HG03432 (cell line): ENCODE data around the gene FYB1.

Experiments used
- ATAC-seq: cut with Tn5 transposase; IDR thresholded peaks from one replicate; pipeline ENCODE4 v1.9.1; 2021; ENCODE audit warnings: mild to moderate bottlenecking, moderate library complexity; ENCODE audit not compliant: unreplicated experiment

FYB1 gene

DNA sequence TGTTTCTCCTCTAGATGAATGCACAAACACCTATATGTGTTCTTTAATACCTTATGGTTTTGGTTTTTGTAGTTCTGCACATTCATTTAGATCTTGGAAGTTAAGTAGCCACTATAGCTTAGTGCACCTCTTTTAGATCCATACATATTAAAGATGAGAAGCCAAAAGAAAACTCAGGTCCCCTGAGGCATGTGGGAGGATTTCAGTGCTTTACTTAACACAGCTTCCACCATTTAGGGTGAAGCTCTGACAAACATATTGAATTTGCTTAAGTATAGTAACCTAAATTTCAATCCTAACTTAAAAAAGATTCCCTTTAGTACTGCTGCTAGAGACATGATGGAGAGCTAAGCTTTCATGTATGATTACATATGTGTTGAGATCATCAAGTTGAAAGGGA lies 119.5 kb downstream of the FYB1 start:
- ATAC-seq = no peak

DNA sequence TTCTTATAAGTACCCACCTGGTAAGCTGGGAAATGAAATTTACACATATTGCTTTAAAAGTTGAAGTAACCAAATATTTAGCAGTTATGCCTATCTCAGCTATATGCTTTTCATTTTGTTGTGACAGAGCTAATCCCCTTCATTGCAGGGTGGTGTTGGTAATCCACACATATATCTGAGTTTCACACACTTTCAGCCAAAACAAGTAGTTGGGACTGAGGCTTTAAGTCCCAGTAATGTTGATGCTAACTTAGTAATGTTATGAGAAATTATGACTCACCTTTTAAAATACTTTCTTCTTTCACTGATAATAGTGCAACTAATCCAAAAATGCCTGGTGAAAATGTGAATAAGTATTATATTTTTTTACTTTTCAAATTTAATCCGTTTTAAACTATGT lies 126.0 kb downstream of the FYB1 start:
- no peak for ATAC-seq

DNA sequence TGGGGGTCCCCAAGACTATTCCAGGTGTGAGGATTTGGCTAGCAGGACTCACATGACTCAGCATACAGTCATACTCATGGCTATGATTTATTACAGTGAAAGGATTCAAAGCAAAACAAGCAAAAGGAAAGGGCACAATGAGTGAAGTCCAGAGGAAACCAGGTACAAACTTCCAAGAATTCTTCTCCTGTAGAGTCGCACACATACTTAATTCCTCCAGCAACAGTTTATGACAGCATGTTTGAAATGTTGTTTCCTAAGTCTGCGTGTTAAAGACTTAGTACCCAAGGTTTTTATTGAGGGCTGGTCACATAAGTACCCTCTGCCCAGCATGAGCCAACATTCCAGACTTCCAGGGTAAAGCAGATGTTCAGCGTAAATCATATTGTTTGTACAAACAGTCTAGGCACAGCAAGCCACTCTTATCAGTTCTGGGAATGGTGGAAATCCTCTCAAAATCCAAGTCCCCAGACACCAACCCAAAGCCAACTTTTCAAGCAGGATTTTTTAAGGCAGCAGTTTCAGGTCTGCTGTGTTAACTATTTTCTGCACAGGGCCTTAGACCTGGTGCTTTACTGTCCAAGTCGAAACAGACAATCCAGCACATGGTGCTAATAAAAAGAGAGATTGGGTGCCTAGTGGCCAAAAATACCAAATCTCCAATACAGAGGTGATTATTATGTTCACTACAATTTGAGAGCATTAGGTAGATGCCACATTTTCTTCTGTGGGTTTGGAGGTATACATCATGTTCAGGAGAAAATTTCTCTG lies 126.6 kb downstream of the FYB1 start:
- ATAC-seq = no peak

DNA sequence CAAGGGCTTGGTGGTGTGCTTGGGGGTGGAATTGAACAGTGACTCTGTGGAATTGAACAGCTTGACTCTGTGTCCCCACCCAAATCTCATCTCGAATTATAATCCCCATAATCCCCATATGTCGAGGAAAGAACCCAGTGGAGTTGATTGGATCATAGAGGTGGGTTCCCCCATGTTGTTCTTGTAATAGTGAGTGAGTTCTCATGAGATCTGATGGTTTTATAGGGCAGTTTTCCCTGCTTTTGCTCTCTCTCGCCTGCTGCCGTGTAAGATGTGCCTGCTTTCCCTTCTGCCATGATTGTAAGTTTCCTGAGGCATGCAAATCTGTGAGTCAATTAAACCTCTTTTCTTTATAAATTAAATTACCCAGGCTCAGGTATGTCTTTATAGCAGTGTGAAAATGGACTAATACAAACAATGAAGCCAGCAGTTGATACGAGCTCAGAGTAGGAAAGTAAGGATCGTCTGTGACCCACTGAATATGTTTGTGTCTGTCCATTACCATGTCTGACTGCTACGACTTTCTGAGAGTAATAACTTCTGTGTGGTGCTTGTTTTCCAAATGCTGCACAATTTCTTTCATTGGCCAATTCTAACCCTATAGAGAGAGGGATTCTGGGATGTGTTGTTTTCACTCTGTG lies 127.3 kb downstream of the FYB1 start:
- no peak for ATAC-seq

DNA sequence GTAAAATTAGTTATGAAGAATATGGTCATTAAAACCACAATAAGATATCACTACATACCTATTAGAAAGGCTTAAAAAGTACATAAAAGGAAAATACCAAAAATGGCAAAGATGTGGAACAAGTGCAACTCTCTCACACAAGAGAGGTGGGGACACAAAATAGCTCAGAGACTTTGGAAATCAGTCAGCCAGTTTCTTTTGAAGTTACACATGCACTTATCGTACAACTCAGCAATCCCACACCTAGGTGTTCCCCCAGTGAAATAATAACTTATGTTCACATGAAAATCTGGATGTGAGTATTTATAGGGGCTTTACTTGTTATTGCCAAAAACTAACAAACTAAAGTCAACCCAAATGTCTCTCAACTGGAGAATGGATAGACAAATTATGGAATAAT lies 135.4 kb downstream of the FYB1 start:
- no peak for ATAC-seq

DNA sequence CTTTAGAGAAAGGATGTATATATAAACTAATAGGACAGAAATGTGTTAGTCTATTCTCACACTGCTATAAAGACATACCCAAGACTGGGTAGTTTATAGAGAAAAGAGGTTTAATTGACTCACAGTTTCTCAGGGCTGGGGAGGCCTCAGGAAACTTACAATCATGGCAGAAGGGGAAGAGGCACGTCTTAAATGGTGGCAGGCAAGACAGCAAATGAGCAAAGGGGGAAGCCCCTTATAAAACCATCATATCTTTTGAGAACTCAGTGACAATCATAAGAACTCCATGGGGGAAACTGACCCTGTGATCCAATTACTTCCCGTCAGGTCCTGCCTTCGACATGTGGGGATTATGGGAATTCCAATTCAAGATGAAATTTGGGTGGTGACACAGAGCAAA lies 136.4 kb downstream of the FYB1 start:
- no peak for ATAC-seq

DNA sequence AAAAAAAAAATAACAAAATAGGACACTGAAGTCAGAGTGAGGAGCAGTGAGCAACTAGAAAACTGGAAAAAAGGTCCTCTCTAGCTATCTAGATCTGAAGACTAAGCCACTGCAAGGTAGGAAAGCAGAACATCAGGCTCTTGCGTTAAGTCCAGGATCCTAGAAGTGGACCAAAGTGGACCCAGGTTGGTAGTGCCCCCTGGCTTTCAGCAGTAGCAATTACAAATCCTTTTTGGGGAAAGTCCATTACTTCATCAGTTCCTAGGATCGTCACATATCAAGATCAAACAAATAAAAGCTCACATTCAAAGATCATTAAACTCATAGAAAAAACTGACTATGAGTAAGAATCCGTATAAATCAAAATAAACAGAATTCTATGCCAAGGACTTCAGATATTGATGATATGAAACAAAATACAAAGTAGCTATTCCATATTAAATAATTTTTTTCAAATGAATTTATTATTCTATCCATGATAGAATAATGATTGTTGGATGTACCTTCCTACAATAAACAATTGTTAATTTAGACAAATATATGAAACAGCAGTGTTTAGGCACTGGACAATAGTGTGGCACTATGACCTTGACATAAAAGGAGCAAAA lies 138.7 kb downstream of the FYB1 start:
- no peak for ATAC-seq

DNA sequence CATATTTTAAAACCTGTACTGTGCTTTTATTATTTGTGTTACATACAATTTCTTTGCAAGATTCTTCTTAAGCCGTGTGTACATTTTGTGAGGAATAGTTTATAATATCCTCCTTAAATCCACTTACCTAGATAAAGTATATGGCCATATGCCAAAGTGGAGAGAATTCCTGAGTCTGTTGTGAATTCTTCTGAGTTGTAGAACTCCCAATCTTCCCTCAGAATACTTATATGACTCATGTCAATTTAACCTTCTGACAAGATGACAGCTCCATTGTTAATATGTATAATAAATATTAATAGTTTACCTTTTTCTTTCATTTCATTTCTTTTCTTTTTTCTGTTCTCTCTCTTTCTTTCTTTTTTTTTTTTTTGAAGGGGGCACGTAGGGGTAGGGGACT lies 139.2 kb downstream of the FYB1 start:
- ATAC-seq = no peak

DNA sequence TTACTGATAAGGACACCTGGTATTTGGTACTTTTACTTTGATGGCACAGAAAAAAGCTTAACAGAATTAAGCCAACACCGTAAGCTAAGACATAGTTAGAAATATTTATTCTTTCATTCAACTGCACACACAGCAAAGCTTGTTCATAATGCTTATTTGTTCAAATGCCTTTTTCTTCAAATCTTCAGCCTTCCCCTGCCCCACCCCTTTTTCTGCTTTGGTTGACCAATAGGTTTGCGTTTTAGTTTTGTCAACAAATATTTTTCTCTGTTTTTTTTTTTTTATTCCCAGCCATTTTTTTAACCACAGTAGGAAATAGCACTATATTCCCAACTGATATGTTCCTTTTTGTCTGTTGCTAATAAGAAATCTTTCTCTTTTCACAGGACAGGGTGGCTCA lies 140.2 kb downstream of the FYB1 start:
- ATAC-seq = no peak

DNA sequence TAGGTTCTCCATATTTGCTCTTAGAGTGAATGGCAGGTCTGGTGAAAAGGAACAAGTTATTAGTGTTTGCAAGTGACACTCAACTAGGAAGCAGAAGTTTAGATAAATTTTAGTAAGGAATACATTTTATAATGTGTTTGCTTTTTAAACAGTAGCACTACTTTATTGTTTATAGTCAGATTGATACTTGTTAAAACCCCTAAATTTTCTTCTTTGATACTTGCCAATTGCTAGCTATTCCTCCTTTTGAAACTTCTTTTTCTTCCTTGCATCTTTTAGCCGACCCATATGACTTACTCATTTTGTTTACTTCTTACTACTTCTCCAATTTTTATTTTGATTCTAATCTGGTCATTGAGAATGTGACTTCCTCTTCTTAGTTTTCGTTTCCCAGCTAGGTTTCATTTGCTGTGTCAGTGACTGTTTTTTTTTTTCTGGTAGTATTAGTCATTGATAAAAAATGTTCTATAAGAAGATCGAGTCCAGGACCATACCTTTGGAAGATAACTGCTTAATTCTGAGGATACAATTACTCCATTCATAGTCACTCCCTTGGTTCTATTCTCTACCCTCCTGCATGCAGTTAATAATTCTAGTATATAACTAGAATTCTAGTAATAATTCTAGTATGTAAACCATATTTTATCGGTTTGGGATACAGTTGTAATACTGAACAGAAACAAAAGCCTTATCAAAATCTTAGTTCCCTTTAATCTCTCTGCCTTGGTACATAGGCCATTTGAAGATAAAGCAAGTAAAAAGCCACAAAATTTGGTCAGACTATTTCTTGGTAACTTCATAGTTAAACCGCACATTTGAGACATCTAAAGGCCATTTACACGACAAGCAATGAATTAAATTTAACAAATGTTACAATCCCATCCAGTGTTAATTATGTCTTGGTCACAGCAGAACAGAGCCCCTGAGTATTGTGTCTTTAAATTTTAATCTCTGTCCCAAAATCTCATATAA lies 142.3 kb downstream of the FYB1 start:
- peak; percentile 15 for ATAC-seq

DNA sequence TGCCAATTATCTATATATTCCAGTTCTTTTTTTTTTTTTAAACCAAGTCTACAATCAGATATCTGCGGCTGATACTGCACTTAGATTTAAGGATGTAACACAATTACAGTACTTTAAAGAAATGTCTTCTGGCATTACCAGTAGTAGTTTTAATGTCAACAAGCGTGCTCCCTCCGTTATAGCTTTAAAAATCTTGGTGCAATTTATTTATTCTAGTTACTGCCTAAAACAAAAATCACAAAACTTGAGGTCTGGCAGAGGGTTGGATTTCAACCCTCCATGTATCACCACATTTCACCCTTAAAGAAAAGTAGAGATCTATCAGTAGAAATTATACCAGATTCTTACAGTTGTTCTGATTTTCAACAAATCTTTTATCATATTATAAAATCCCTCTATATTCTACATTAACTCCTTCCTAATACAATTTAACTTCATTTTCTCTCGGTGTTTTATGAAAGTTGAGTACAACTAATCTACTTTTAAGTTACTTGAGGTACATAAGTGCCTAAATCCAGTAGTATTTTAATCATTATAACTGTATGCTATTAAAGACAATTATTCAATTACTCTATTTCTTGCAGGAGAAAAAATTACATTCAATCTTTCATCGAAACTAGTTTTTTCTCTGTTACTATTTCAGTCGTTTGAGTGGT lies 143.1 kb downstream of the FYB1 start:
- ATAC-seq = no peak

DNA sequence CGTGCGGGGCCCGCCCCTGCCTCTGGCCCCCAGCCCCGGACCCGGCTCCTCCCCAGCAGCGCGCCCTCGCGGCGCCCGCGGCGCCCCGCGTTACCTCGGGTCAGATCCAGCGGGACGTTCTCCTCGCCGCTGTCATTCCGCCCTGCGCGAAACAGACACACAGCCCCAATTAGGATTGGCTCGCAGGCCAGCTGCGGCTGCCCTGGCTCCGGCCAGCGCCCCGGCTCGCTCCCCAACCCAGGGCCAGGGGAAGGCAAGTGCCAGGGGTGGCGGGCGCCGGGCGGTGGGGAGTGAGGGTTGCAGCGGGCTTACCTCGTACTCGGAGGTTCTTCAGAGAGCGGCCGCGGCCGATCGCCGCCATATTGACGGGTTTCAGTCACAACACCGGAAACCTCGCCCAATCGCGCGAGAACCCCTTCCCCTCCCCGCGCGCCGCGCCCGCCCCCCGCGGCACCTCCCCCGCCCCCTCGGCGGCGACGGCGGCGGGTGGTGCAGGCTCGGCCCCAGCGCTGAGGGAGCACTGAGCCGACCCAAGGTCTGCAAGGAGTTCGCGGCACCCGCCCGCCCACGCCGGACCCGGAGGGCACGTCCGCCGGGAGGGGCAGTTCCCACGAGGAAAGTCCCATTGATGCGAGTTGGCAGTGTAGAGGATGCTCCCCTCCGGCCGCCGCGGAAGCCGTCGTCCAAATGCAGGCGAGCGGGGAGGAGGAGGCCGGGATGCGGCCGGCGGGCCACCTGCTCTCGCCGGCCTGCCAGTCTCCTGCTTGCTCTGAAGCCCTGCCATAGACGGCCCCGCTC lies 145.1 kb downstream of the FYB1 start, which contains the start of gene RICTOR:
RICTOR (minus strand) TSS at position 383 of the 798 bp plus-strand sequence; CDS start at position 361, 22 bp downstream.
- peak; percentile 82 for ATAC-seq

DNA sequence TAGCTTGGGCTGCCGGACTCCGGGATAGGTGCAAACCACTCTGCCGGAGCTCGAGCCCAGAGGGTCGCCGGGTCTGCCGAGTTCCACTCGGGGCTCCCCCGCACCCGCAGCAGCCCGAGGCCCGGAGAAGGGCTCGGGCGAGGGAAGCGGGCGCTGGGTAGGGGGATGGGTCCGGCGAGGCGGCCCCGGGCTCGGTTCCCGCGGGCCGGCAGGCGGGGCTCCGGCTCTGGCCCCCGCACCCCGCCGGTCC lies 145.7 kb downstream of the FYB1 start:
- peak; percentile 31 for ATAC-seq

DNA sequence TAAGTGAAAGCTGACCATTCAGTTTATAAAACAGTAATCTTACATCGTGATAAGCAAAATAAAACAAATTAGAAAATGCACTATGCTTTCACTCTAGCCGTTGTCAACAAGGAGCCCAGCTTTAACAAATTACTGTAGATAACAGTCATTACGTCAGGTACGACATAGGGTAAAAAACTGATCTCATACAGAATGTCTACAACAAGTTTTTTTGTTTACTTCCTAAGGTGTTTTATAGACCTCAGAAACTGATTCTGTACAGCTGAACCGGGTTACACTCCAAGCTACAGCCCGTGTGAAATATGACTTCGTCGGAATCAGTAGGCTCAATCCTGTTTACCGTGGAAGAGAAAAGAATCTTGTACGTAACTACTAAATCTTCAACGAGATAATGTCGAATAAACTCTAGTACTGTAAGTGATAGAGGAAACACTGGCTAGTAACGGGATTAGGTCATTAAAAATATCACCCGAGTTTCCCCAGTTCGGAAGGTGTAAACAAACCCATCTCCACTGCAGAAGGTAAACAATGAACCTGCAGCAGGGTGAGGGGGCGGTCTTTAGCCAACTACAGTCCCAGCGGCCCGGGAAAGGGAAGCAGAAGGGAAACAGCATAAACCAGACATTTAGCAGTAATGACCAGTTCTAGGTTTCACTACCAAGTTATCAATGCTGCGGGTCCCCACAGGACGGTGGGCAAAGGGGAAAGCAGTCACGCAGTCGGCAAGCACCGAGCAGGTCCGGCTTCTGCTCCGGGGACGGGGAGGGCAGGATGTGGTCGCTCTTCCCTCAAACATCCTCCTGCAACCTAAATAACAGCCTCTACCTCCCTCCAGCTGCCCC lies 146.2 kb downstream of the FYB1 start:
- ATAC-seq = peak; percentile 45

DNA sequence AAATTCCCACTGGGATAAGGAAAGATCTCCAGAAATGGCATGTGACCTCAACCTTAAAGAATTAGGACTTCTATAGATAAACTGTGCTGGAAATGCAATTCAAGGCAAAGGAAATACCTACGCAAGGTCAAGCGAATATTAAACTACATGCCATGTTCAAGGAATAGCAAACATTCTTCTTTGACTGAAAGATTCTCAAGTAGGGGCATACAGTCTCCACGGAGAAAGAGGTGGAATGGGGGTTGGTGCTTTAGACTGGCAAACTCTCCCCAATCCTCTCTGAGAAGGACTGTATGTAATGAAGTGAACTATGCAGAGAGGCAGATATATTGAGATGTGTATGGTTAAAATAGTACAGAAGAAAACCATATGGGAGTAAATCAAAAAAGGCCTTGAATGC lies 151.3 kb downstream of the FYB1 start:
- no peak for ATAC-seq

DNA sequence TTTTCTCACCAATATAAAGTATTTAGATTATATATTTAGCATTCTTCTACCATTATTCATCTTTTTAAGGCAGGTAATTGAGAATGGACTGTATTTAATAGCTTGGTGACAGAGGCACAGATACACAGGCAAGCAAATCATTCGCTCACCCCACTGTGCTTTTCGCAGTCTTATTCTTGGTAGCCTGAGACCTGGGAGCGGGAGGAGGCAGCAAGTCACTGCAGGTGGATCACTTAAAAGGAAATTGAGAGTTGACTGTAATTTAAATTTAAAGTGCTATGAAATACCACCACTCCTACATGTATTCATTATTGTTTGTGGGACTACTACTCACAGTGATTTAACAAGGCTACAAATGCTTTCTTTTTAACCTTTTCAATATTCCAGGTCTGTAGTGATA lies 154.9 kb downstream of the FYB1 start:
- ATAC-seq = no peak

DNA sequence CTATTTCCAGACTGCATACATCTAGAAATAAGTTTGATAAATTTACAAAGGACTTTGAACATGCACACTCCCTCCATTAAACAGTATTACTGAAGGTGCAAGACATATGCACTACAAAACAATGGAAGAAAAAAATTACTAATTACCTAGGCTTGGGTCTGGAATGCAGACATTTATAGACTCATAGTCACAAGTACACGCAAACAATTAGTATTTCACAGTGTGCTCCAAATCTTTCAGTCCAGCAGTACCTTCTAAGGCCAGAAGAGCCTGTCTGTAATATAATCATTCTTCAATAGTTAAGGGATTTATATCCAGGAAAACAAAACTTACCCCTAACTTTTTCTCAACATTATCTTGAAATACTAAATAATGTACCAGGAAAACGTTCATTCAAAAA lies 156.3 kb downstream of the FYB1 start:
- ATAC-seq = no peak

DNA sequence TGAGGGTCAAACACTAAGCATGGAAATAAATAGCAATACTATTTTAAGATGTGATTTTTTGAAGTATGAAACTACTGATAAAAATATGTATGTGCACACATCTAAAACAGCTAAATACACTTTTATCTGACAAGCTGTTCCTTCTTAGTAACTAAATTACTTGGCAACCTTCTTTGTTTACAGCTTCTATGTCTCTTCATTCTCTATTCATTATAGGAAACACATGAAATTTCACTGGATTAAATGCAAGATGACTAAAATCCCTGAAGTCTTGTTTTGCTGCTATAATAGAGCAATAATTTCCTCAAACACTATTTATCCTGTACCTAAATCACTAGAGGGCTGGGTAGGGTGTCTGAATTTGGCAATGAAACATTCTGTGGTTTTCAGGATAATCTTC lies 156.8 kb downstream of the FYB1 start:
- no peak for ATAC-seq

DNA sequence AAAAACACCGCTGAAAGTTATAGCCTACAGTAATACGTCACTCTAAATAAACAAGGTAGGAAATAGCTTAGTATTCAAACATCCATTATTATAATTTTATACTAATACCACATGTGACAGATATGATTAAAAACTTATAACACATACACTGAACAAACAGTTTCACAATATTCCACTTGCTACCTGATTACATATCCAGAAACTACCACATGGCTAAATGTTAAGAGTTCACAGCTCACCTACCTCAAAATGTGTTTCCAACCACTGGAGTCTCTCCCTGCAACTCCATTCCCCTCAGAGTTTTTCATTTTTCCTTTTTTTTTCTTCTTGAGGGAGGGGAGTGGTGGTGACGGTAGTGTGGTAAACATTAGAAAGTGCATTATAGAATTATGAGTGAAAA lies 157.3 kb downstream of the FYB1 start:
- ATAC-seq = no peak
